Prostate gland (tissue), 2 donors: Measurements from ENCODE around the gene ZNF423.

ENCODE experiments used
- CTCF ChIP-seq, 4 experiments: fragments of 200-600 bp in 2 of 4; fragments of 450-650 bp in 2 of 4; sonication (generic) in 2 of 4; IDR thresholded peaks; 1 replicate in 3 of 4; 2 replicates in 1 of 4; pipeline ENCODE4 v1.5.1; 2016 to 2019; ENCODE audit warnings: antibody characterized with exemption in 4 of 4, mild to moderate bottlenecking in 2 of 4, moderate library complexity in 2 of 4
- POLR2AphosphoS5 ChIP-seq: sonication (generic); formaldehyde crosslinking; IDR thresholded peaks from one replicate; pipeline ENCODE4 v1.6.1; 2017; ENCODE audit warnings: antibody characterized with exemption

DNA sequence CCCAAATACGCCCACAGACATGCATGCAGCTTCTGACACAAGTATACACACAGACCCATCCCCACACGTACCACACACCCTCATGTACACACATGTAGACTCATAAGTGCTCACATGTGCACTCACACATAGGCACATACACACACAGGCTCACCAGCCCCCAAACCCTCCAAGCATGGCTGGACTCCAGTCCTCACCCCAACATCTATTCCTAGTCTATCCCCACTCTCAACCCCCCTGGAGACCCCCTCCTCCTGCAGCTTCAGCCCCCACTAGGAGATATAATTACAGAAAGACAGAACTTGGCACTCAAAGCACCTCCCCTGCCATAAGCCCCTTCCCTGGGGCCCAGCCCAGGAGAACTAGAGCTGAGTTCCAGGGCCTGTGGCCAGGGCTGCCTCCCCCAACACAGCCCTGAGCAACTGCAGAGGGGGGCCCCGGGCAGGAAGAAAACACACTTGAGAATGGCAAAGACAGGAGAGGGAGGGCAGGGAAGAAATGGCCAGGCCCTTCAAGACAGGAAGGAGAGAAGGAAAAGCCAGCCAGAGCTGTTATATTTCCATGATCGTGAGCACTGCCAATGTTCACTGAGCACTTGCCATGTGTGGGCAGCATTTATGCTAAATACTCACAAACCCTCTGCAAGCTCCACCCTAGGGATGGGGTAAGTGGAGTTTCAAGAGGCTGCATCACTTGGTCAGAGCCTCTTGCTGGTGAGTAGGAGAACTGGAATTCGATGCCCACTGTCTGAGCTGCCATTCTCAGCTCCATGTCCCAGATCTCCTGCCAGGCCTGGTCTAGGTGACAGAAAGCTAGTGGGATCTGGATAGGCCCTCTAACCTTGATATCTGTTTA lies 224.5 kb downstream of the ZNF423 start:
- TF ChIP-seq CTCF (IDR thresholded peaks at IDR 0.05) (no peak), POLR2AphosphoS5 (no peak)
